Measurements from ENCODE around the gene SRRM2.

DNA sequence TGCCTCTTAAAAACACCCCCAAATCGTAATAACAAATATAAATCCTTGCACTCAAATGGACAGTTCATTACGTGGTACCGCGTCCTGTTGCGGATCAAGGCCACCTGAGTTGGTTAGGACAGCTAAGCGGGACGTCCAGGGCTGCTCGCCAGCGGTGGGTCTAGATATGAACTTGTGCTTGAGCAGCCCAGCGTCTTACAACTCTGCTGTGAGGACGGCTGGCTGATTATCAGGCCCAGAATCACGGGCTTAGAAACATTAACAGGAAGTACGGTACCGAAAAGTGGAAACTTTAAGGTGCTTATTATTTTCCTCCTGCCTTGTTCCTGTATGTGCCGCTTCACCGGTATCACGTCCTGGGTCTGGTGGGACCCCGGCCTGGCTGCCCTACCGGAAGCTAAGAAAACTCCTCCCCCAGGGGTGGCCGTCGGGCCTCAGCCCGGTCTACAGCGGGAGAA, 832 bp upstream of the SRRM2 start:
- peak; percentile 36; the same call in 1 of the 2 replicates for TF ChIP-seq POLR2A (IDR thresholded peaks at IDR 0.05; ENCODE audit: low read depth, low read length)
- TF ChIP-seq POLR2AphosphoS5 (IDR thresholded peaks at IDR 0.05; ENCODE audit: low read depth, low read length) = no peak; the same call in 1 of the 2 replicates

All from GM12892 (cell line).